Breast epithelium (tissue), 4 donors: ENCODE data around the gene RBM4. TPM values are rescaled to one million over a fixed set of nuclear protein-coding genes. Genes with fewer than 3 reads are reported as not detected.

Source experiments
- DNase-seq, 2 donors: peaks; one replicate each; pipeline ENCODE4 v3.0.0-alpha.2; 2019; ENCODE audit warnings: low spot score in 2 of 2
- H3K27ac ChIP-seq, 2 donors: fragments of 200-600 bp; sonication (generic) in 1 of 2; one replicate each; pipeline ENCODE4 v1.5.1; 2016 to 2019; ENCODE audit warnings: mild to moderate bottlenecking in 1 of 2
- H3K27me3 ChIP-seq, 2 donors: fragments of 200-600 bp; sonication (generic) in 1 of 2; one replicate each; pipeline versions ENCODE4 v1.5.1 to v1.6.0; 2017 to 2019; ENCODE audit warnings: control low read depth in 1 of 2, mild to moderate bottlenecking in 1 of 2
- H3K36me3 ChIP-seq: fragments of 200-600 bp; one replicate; pipeline ENCODE4 v1.5.1; 2019
- H3K4me1 ChIP-seq, 2 donors: fragments of 200-600 bp; sonication (generic); one replicate each; pipeline ENCODE4 v1.5.1; 2016 to 2019; ENCODE audit warnings: control low read depth in 1 of 2
- H3K4me3 ChIP-seq, 3 donors: fragments of 200-600 bp; sonication (generic); 1 replicate in 2 of 3; 2 replicates in 1 of 3; pipeline ENCODE4 v1.5.1; 2016 to 2019; ENCODE audit warnings: mild to moderate bottlenecking in 3 of 3, moderate library complexity in 2 of 3
- H3K9me3 ChIP-seq, 2 donors: fragments of 200-600 bp; sonication (generic) in 1 of 2; one replicate each; pipeline ENCODE4 v1.5.1; 2016 to 2019; ENCODE audit warnings: control low read depth in 1 of 2
- CTCF ChIP-seq, 3 donors: fragments of 450-650 bp; IDR thresholded peaks; one replicate each; pipeline ENCODE4 v1.5.1; 2016 to 2017; ENCODE audit warnings: antibody characterized with exemption in 3 of 3, mild to moderate bottlenecking in 3 of 3, moderate library complexity in 3 of 3
- POLR2A ChIP-seq: fragments of 450-650 bp; IDR thresholded peaks from one replicate; pipeline ENCODE4 v1.6.1; 2016; ENCODE audit warnings: antibody characterized with exemption, mild to moderate bottlenecking, moderate library complexity
- POLR2AphosphoS5 ChIP-seq, 3 donors: sonication (generic); formaldehyde crosslinking; IDR thresholded peaks; one replicate each; pipeline ENCODE4 v1.6.1; 2017; ENCODE audit warnings: antibody characterized with exemption in 3 of 3
- intact Hi-C: fragments of 100-400 bp; cut with DNase I; formaldehyde crosslinking; loops from one replicate; pipeline ENCODE4 v1.15.1; 2023; ENCODE audit warnings: low total_unique reads
- total RNA-seq, 3 donors: library from RNA; depleted of rRNA; stranded (reverse); fragments of >200 nt; gene quantifications; one replicate each; pipeline ENCODE4 v1.1.0, GENCODE V29; 2016

RBM4 gene
- total RNA-seq, 3 donors from 2014 or later, result 73.9 to 98.3 (median 81.0) TPM

DNA sequence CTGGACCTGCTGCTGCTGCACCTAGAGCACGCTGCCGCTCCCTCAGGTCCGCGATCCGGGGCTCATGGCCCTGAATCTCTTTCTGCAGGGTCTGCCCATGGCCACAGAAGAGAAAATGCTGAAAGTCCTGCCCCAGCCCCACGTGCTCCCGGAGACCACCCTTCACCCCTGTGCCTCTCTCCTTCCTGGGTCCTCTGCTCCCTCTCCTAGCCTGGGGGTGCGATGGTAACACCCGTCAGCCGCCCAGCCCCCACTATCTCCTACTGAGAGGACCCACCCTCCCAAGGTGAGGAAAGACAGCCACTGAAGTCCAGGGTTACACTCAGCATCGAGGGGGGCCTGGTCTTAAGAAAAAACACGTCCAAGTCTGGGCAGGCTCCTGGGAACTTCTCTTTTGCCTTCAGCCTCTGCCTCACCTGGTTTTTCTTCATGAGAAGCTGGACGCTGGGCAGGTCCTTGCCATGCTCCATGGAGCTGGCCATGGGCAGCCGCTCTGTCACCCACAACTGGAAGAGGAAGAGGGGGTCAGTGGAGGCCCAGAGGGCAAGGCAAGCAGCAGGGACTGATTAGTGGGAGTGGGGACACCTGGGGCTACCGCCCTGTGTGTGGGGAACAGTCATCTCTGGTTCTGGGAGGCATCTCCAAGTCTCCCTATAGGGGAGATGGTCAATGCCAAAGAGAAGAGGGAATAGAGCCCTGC is 55.0 kb downstream of the RBM4 start:
- no peak overlapping the region for H3K27ac ChIP-seq
- no peaks in the 10 kb centered on the region for H3K27me3 ChIP-seq
- H3K4me3 ChIP-seq, result no peak overlapping the region
- no peak for DNase-seq
- TF ChIP-seq CTCF (IDR thresholded peaks at IDR 0.05) (no peak), POLR2AphosphoS5 (IDR thresholded peaks at IDR 0.05) (no peak), POLR2A (no peak)
- no peaks in the 10 kb centered on the region for H3K4me1 ChIP-seq
- intact Hi-C loops, result loop anchor here (5.0 kb wide), 2 partner anchors 134 to 1721 kb away; partner anchors contain the start of gene MAJIN
- H3K36me3 ChIP-seq, result no peaks in the 10 kb centered on the region
- no peaks in the 10 kb centered on the region for H3K9me3 ChIP-seq

DNA sequence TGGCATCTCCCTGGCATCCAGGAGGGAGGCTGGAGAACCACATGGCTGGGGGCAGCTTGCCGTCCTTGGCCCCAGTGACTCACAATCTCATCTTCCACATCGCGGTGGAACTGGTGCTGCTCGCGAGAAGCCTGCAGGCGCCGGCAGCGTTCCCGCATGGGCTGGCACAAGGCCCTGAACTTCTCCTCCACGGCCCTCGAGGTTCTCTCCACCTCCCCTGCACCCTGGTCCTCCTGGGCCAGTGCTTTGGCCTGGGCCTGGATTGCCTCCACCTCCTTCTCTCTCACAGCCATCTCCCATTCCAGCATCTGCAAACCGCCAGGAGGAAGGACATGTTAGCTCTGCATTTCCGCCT is 55.5 kb downstream of the RBM4 start:
- intact Hi-C loops, result loop anchor here (5.0 kb wide), 2 partner anchors 133 to 1722 kb away; partner anchors contain the start of gene MAJIN
- Histone ChIP-seq H3K9me3 (no peaks in the 10 kb centered on the region), H3K27ac (no peak overlapping the region), H3K4me1 (no peaks in the 10 kb centered on the region), H3K36me3 (no peaks in the 10 kb centered on the region), H3K27me3 (no peaks in the 10 kb centered on the region), H3K4me3 (no peak overlapping the region)
- DNase-seq, result no peak
- no peak for TF ChIP-seq CTCF (IDR thresholded peaks at IDR 0.05)
- no peak for TF ChIP-seq POLR2AphosphoS5 (IDR thresholded peaks at IDR 0.05)
- no peak for TF ChIP-seq POLR2A

- intact Hi-C loops, result loop anchor here (5.0 kb wide), 2 partner anchors 133 to 1722 kb away; partner anchors contain the start of gene MAJIN
- peak overlapping the region in 1 of 2 donors; percentile 43 for H3K27ac ChIP-seq
- DNase-seq, result peak; percentile 90 to 93
Measured at GRCh38 chr11:66694732-66695207, 56.3 kb downstream of the RBM4 start.

More at GRCh38 chr11:66694732-66695207, 56.3 kb downstream of the RBM4 start:
- no peaks in the 10 kb centered on the region for H3K36me3 ChIP-seq
- peak in 2 of 3 donors; percentile 52 to 56 for TF ChIP-seq POLR2AphosphoS5 (IDR thresholded peaks at IDR 0.05)
- peak; percentile 85 to 99 (median 92) for TF ChIP-seq CTCF (IDR thresholded peaks at IDR 0.05)
- TF ChIP-seq POLR2A, result no peak
- no peaks in the 10 kb centered on the region for H3K27me3 ChIP-seq
- H3K4me1 ChIP-seq, result no peaks in the 10 kb centered on the region
- no peaks in the 10 kb centered on the region for H3K9me3 ChIP-seq
- H3K4me3 ChIP-seq, result no peak overlapping the region

Other genes starting within 250 kb of the RBM4 start
- gene NPAS4, start 217.7 kb upstream of the RBM4 start, total RNA-seq, result not detected
- 10 to 100 TPM; 33.1 to 42.3 (median 36.8) TPM for gene MRPL11, start 199.9 kb upstream of the RBM4 start, total RNA-seq
- gene PELI3, start 171.8 kb upstream of the RBM4 start, total RNA-seq, result 10 to 100 TPM; 16.0 to 20.0 (median 18.6) TPM
- 10 to 100 TPM; 16.5 to 24.3 (median 16.7) TPM for gene DPP3, start 158.3 kb upstream of the RBM4 start, total RNA-seq
- 10 to 100 TPM; 51.5 to 79.5 (median 63.8) TPM for gene BBS1, start 128.1 kb upstream of the RBM4 start, total RNA-seq
- 10 to 100 TPM; 12.9 to 20.0 (median 14.1) TPM for gene ZDHHC24, start 92.7 kb upstream of the RBM4 start, total RNA-seq
- under 1 TPM in 2 of 3 donors, not detected in 1; under 0.01 to 0.16 TPM for gene ACTN3, start 91.8 kb upstream of the RBM4 start, total RNA-seq
- gene CTSF, start 70.1 kb upstream of the RBM4 start, total RNA-seq, result 100 to 1,000 TPM in 2 of 3 donors, 10 to 100 TPM in 1; 98.6 to 149 (median 116) TPM
- under 1 TPM in 1 of 3 donors, not detected in 2; 0.15 TPM for gene CCDC87, start 45.6 kb upstream of the RBM4 start, total RNA-seq
- gene CCS, start 45.5 kb upstream of the RBM4 start, total RNA-seq, result 10 to 100 TPM; 27.5 to 44.2 (median 33.1) TPM
- 10 to 100 TPM; 42.6 to 55.0 (median 54.6) TPM for gene RBM14, start 22.1 kb upstream of the RBM4 start, total RNA-seq
- 10 to 100 TPM; 14.9 to 43.8 (median 25.9) TPM for gene RBM4B, start 39.2 kb downstream of the RBM4 start, total RNA-seq
- 10 to 100 TPM in 2 of 3 donors, 1 to 10 TPM in 1; 1.1 to 28.7 (median 27.2) TPM for gene SPTBN2, start 90.5 kb downstream of the RBM4 start, total RNA-seq
- gene RCE1, start 204.7 kb downstream of the RBM4 start, total RNA-seq, result 10 to 100 TPM; 10.7 to 23.9 (median 21.5) TPM
- gene LRFN4, start 218.4 kb downstream of the RBM4 start, total RNA-seq, result 10 to 100 TPM in 2 of 3 donors, 1 to 10 TPM in 1; 5.2 to 14.4 (median 11.7) TPM